GM18502 (cell line): ENCODE measurements around the gene PKHD1.

Source experiments
- ATAC-seq: cut with Tn5 transposase; IDR thresholded peaks from one replicate; pipeline ENCODE4 v1.9.1; 2021; ENCODE audit warnings: mild to moderate bottlenecking; ENCODE audit not compliant: unreplicated experiment, poor library complexity

PKHD1 gene

DNA sequence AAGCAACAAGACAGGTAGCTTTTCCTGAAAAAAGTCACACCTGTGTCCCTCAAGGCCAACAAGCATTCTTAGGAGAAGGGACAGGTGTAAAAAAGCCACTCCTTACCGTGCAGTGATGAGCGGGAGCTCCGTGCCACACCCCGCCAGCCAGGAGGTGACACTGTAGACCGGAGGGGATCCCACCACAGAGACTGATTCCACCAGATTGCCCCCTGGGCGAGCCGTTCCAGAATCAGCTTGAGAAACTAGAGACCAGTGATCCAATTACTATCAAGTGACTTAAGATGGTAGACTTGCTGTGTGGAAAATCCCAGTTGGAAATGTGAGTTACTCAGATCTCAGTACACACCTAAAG, 37.4 kb downstream of the PKHD1 start:
- no peak for ATAC-seq

DNA sequence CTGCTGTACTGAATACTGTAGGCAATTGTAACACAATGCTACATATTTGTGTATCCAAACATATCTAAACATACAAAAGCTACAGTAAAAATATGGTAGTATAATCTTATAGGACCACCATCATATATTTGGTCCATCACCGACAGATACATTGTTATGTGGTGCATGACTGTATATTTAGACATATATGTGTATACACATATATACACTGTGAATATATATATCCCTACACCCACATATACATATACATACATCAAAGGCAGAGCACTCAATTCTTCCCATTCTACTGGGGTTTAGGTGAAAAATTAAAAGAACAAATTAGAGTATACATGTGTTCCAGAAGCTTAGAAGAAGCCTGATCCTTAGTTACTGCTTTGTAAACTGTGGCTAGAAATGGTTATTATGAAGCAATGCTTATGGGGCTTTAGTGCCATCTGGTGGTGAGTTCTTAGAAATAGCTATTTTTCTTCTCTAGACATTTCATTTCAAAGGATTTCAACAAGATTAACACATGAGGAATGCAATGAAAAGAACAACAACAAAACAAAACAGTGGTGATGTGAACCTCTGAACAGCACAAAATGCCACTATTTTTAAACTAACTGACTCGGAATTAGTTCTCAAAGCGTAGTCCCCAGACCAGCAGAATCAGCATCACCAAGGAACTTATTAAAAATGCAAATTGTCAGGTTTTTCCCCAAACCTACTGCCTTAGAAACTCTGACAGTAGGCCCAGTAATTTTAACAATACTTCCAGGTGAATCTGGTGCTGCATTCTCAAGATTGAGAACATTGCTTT, 38.0 kb downstream of the PKHD1 start:
- peak; percentile 74 for ATAC-seq

DNA sequence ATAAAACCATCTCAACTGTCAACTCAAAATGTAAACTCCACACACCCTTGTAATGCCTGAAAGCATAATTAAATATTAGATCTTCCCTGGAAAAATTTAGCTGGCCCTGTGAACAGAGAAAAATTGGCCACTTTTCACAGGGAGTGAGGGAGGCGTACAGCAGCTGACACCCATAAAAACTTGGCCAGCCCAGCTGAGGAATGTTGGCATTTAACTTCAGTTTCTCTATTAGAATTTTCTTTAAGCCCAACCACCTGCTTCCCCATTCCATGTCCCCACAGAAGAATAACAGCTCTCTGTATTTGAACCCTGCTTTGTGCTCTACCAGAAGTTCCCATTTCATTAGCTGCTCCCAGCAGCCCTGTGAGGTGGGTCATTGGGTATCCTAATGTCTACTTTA, 41.0 kb downstream of the PKHD1 start:
- no peak for ATAC-seq

DNA sequence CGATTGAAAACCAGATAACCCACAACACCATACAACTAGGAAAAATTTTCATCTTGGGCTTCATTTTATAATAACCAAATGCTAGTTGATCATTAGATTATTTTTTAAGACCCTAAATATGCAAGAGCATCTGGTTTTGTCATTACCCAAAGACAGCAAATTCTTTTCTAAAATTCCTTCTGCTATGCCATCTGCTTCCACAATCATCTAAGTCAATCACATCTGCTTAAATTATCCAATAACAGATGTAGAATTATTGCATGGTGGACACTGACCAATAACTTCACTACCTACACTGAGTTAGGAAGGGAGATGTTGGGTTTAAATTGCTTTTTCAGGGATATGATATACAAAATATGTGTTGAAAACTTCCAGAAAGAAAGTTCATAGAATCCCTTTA, 41.9 kb downstream of the PKHD1 start:
- ATAC-seq, result no peak

DNA sequence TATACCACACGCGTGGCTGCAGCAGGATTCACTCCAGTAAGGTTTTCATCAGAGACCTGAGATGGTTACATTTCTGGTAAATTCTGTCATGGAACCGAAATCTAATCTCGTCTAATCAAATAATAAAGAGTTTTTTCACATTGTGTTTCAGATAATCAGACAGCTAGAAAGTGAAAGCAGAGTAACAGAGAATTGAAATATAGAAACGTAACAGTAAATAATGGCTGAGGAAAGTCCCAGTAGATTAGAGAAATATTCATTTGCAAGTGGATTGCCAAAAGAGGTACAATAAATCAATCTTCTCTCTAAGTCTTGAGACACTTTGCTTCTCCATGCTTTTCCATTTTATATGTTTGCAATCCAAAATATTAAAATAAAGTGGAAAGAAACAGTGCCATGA, 42.4 kb downstream of the PKHD1 start:
- no peak for ATAC-seq

DNA sequence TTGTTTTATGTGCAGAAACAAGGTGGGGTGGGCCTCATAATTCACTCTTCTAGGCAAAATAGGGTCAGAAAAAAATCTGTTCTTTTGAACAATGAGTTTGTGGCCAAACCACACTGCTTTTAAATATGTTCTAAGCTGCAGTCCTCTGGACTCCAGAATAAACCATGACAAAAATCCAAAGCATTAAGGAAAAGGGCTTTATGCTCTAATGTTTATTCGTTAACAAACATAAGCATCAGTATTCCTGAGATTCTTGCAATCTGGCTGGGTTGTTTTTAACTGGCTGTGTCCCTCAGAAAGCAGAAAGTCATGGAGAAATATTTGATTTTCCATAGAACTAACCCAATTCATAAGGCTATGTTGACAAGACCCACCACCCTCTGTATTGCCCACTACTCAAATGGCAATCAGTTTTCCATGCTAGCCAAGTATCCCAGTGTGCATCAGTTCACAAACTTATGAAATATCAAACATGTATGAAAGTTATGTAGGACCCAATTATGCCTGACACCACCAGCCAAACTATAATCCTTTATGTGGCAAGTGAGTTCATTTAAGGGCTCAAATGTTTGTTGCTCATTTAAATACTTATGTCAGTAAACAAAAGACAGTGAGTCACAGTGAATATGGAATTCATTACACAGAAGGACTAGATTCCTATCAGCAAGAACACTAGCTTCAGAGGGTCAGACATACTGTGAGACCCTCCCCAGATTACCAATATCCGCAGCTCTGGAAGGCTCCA, 45.1 kb downstream of the PKHD1 start:
- no peak for ATAC-seq

DNA sequence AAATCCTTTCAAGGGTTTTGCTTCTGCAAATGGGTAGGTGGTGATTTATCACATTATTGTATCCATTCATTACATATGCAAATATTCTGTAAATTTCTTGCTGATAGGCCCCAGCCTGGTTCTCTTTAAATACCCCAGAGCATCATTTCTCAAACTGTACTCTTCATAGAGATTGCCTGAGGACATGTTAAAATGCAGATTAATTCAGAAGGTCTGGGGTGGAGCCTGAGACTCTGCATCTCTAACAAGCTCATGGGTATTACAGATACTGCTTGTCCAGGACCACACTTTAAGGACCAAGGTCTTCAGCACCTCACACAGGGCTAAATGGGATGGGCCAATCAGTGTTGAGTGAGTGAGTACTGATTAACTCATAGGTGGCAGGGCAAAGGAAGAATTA, 46.3 kb downstream of the PKHD1 start:
- no peak for ATAC-seq

DNA sequence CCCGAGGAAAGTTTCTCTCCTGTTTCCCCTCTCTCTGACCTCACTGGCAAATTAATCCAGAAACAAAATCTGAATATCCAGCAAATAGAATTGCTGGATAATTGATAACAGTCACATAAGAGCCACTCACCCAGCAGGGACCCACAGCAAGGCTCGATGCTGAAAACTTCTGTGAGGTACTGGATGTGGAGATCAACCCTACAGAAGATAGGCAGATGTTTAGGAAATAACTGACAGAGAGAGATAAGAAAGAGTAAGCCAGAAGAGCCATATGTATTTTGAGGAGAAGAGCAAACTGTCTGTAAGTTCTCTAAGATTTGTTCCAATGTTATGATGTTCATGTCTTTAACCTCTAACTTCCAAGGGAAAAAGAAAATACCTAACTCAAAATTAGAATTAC, 59.7 kb downstream of the PKHD1 start:
- no peak for ATAC-seq

DNA sequence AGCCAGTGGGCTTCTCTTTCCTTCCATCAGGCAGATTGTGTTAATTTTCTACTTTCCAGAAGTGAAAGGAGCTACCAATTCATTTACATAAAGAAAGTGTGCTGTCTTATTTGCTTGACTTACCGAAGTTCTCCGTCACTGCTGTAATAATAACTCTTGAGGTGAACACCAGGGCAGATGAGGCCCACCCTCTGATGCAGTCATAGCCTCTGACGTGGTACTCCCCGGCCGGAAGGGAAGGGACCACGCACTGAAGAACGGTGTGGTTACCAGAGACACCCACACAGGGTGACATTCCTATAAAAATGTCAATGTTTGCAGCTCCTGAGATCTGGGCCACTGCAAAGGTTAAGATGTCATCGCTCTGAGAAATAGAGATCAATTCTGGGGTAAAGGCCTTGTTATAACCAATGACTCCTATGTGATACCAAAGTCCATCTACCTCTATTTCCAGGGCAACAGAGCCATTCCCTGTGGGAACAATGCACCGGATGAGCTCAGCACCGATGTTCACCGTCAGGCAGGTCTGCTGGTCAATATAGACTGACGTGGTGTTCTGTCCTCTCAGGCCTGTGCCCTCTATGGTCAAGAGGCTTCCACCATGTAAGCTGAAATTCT, 62.9 kb downstream of the PKHD1 start:
- no peak for ATAC-seq

DNA sequence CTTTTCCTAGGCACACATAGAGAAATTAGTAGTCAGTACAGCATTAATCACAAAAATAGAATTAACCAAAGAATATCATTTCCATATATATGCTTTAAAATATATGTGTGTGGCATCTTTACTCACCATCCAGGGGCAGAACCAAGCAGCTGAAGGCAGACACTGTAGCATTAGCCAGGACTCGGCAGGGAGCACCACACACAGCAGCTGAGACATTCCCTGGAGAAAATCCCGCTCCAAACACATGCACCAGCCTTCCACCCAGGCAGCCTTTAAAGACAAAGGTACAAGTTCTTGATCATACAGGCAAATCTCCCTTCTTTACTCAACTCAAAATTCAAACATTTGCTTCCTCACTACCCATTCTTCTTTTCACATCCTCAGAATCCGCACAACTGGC, 64.7 kb downstream of the PKHD1 start:
- ATAC-seq, result no peak

DNA sequence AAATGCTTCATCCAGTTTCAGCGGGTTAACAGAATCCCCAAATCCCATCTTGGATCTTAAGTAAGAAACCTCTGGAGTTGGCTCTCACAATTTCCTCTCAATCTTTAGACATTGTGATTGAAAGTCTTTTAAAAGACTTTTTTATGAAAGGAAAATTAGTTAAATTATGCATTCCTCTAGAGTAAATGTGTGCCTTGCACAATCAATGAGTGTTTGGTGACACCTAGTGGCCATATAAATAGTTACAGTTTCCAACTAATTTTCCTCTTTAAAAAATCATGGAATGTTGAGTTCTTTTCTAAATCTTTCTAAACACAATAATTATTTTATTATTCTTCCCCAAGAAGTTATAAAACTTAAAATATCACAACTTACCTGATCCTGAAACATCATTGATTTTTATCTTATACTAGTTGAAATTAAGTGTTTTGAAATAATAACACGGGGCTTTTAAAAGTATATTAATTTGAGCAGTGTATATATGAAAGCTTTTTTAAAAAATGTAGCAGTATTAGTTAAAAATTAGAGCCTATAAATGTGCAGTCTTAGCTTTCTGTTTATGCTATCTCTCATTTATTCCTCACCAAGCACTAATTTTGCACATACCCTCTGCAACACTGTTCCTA, 66.4 kb downstream of the PKHD1 start:
- peak; percentile 54 for ATAC-seq

DNA sequence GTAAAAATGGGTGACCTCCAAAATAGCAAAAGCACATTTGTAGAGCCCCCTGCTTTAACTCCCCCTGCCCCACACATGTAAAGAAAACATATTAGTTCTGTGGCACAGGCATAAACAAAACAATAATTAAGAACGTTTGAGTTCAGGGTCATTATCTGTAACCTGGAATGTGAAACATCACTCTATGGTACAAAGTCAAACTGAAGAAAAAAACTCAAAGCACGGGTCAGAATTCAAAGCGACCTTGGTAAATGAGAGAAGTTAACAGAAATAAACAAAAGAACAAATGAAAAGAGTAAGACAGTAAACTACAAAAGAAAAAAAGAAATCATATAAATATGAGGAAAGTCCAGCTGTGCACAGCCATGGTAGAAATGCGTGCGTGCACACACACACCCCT, 67.5 kb downstream of the PKHD1 start:
- ATAC-seq, result no peak

DNA sequence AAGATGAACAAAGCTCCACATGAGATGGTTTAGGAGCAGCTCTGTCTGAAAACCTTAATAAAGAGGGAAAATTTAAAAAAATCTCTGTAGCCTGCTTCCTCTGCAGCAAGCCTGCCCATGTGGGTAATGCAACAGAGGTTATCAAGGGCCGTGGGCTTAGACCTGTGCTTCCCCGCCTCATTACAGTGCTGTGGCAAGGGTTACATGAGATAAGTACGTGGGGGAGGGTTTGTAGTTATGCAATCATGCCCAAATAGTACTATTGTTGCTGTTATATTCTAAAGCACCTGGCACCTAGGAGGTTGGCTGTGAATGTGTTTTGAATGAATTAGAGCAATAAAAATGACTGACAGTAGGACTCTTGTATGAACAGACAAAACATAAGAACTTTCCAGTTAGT, 68.3 kb downstream of the PKHD1 start:
- no peak for ATAC-seq

DNA sequence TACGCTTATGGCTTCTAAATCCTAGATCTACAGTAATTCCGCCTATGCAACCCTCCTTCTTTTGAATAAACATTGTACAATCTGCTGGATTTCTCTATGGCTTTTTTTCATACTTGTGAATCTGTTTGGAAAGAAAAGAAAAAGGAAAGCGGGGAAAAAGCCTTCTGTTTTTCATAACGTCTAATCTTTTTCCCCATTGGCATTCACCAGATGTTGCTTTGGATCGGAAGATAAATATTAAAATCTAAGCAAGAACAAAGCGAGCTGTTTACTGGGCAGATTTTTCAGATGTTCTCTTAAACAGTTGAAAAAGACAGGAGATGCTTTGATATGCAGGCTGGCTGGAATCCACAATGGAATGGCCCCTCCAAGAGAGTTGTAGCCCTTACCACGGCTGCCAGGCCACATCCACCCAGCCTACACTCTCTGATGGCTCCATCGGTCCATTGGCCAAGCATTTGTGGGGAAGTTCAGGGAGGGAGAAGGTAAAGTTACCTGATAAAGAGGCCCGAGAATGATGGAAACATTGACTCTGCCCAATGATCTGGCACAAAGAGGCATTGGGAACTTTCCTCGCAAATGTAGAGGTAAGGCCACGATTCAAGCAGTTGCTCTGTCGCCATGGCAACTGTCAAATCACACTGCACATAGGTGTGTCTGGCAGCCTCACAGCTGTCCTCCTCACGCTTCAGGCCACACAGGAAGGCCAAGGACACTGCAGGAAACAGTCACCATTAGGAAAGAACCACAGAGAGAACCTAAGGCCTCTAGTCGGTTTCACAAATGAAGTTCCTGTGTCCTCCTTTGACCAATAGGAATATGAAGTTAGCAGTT, 70.3 kb downstream of the PKHD1 start:
- no peak for ATAC-seq

DNA sequence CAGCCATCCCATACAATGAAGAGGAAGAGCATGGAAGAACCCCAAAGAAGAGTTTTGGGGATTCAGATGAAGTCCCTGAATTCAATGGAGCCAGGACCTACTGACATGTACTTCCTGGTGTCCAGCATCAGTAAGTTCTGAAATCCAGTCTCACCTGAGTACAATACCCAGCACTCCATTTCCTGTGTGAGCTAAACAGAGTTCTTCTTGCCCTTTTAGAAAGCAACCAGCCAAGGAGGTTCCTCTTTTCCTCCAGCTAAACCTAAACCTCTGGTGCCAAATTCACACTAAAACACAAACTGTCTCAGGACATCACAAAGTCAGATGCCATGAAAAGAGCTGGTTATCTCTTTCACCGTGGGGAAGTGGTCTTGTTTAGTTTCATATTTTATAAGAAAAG, 71.5 kb downstream of the PKHD1 start:
- ATAC-seq, result peak; percentile 51

DNA sequence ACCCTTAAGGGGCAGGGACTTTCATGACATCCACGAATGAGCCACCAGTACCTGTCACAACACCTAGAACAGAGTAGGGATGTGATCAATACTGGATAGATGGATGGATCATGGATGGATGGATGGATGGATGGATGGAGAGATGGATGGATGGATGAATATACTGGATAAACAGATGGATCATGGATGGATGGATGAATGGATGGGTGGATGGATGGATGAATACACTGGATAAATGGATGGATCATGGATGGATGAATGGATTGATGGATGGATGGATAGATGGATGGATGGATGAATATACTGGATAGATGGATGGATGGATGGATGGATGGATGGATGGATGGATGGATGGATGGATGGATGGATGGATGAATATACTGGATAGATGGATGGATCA, 73.0 kb downstream of the PKHD1 start:
- no peak for ATAC-seq

DNA sequence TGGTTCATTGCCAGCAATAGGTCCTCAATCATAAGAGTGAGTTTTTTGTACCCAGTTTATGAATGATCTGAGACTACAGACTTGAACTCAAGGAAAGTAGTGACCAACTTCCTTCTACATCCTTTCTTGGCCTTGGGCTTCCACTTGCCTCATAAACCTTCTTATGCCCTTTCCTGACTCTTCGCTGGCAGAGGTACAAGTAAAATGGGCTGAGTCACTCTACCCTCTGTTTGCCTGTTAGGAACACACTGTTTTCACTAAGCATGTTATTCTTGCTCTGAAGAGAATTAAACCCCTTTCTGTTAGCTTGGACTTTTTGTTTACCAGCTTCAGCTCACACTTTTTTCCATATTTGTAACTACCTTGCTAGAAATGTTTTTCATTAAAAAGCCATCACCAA, 74.4 kb downstream of the PKHD1 start:
- no peak for ATAC-seq

DNA sequence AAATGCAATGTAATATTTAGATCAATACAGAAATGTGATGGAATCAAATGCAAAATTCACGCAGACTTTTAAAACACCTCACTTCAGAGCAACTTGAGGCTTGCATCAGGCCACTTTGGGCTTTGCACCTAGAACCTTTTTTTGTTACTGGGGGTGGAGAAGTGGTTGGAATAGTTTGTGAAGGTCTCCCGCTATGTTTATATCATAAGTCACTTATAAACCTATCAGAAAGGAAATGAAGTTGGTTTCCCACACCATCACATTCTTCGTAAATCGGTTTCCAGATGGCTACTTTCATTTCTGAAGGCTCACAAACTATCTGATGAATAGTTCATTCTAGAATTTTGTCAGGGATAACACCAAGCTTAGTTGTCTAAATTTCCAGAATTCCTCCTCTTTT, 74.8 kb downstream of the PKHD1 start:
- no peak for ATAC-seq

DNA sequence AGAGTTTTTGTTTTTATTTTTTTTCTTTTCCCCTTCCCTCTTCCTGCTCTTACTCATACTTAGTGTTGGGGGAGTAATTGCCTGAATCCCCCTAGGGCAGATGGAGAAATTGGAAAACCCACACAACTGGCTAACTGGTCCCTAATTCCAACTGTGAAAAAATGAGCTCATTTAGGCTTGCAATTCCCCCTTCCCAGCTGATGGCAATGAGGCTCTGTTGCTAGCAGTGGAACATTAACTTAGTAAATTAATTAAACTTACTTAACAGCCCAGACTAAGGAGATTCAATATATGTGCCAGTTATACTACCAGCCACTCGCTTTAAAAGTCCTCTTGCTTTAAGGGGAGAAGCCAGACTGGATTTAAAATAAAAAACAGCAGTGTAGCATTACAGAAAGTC, 76.6 kb downstream of the PKHD1 start:
- ATAC-seq, result no peak

DNA sequence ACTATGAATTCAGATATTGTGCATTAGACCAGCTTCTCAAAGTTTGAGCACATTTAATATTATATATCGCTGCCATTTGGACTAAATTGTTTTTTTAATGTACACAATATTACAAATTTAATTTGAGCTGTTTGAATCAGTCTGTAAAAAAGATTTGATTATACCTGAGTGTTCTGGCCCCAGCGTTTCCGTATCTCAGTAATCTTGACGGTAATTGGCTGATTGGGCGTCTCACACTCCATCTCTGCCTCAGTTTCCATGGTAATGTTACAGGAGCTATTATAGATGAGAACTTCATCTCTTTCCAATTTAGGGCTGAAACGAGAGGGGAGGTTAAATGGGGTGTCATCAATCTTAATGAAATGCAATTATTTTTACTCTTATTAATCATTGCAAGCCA, 77.3 kb downstream of the PKHD1 start:
- no peak for ATAC-seq
